GM13976 (cell line): ENCODE measurements around the gene SMARCD1.
A peak's percentile ranks its signal among the peaks of the same experiment; 100 is the strongest.

Source experiments
- DNase-seq: peaks from one replicate; pipeline ENCODE4 v3.0.0; 2012; ENCODE audit warnings: low spot score
- CTCF ChIP-seq: IDR thresholded peaks from 2 replicates; pipeline ENCODE4 v1.5.1; 2012; ENCODE audit warnings: borderline replicate concordance, mild to moderate bottlenecking; ENCODE audit not compliant: insufficient read depth; ENCODE audit errors: extremely low read depth, missing control alignments, control extremely low read depth
- in situ Hi-C: fragments of 300-500 bp; cut with MboI; formaldehyde crosslinking; loops from one replicate; pipeline ENCODE4 v1.12.0; 2022; ENCODE audit warnings: low sequenced_read_pairs, mixed read lengths, inconsistent platforms; ENCODE audit not compliant: unreplicated experiment

The SMARCD1 gene

DNA sequence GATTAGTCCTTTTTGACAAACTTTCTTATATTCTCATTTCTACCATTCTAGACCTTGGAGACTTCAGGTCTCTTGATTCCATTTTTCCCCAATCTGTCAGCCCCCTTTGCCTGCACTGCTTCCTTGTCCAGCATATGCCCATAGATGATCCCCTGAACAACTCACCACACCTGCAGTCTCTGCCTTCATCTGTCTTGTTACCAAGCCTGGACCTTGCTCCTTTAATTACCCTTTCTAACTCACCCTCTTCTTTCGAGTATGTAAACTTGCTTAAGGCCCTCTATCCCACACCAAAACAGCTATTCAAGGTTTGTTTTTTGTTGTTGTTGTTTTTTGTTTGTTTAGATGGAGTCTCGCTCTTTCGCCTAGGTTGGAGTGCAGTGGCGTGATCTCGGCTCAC is 36.5 kb downstream of the SMARCD1 start:
- in situ Hi-C loops = no loop called here
- DNase-seq = no peak
- TF ChIP-seq CTCF = no peak

GRCh38 chr12:50123203-50123602 is 38.1 kb downstream of the SMARCD1 start:
- no peak for DNase-seq
- no peak for TF ChIP-seq CTCF

GRCh38 chr12:50127546-50127945 is 42.4 kb downstream of the SMARCD1 start:
- DNase-seq = no peak
- TF ChIP-seq CTCF = no peak
- in situ Hi-C loops = no loop called here

More at GRCh38 chr12:50123203-50123602, 38.1 kb downstream of the SMARCD1 start:
- in situ Hi-C loops = no loop called here

- DNase-seq = no peak
- TF ChIP-seq CTCF = no peak
Measured at GRCh38 chr12:50129290-50129689, 44.1 kb downstream of the SMARCD1 start.

GRCh38 chr12:50132505-50133135 is 47.5 kb downstream of the SMARCD1 start:
- peak; percentile 42 for TF ChIP-seq CTCF
- peak; percentile 52 for DNase-seq
- in situ Hi-C loops = no loop called here

More at GRCh38 chr12:50129290-50129689, 44.1 kb downstream of the SMARCD1 start:
- in situ Hi-C loops = no loop called here

GRCh38 chr12:50142993-50143392 is 57.9 kb downstream of the SMARCD1 start:
- TF ChIP-seq CTCF = no peak
- DNase-seq = no peak
- in situ Hi-C loops = no loop called here

DNA sequence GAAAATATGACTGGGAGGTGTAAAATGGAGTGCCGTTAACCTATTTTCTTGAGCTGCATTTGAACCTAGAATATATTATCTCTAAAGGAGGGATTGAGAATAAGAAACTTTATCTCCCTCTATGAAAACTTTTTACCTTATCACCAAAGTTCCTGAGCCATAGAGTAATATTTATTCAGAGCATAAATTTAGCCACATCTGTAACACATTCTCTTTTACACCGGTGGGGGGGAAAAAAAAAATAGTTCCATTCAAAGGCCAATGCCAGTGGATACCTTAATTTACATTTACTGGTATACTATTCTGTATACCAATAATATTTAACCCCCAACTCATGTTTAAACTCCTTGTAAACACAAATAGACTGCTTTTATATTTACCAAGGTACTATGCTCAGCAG is 60.3 kb downstream of the SMARCD1 start:
- DNase-seq = no peak
- in situ Hi-C loops = no loop called here
- TF ChIP-seq CTCF = no peak
